GM18909 (cell line): ENCODE data around the gene ATP7A.
"Not testable (repeated sequence)": the region's sequence is repeated elsewhere in the genome, so short reads cannot be mapped to it uniquely, and the experiment has no call there.

ENCODE experiments used
- ATAC-seq: cut with Tn5 transposase; IDR thresholded peaks from one replicate; pipeline ENCODE4 v1.9.1; 2021; ENCODE audit warnings: mild to moderate bottlenecking; ENCODE audit not compliant: unreplicated experiment, poor library complexity

Gene ATP7A

DNA sequence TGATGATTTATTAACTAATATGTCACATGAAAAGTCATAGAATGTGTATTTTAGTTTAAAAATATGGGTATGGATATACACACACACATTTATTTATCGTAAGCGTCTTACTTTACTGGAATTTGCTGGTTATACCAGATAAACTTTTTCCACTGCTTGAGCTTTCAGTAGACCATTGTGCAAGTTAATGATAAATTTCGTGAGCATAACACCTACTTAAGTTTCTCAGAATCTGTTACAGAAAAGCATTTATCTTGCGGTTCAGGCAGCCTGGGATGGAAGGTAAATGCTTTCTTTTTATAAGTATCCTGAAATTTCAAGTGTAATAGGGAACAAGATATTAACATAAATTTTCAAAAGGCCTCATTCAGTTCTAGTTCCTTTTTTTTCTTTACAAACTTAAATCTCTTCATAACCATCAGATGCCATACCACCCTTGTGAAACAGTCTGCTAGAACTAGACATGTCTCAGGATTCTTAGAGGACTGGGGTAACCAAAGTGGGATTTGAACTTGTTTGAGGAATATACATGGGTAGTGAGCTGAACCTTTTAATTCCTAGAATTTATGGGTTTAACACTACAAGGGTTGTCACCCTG lies 27.7 kb downstream of the ATP7A start:
- no peak for ATAC-seq

DNA sequence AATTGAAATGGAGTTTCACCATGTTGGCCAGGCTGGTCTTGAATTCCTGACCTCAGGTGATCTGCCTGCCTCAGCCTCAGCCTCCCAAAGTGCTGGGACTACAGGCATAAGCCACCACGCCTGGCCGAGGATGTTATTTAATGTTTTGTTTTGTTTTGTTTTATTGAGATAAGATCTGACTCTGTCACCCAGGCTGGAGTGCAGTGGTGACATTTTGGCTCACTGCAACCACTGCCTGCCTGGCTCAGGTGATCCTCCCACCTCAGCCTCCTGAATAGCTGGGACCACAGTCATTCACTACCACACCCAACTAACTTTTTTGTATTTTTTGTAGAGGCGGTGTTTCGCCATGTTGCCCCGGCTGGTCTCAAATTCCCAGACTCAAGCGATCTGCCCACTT lies 34.5 kb downstream of the ATP7A start:
- not testable (repeated sequence) for ATAC-seq

DNA sequence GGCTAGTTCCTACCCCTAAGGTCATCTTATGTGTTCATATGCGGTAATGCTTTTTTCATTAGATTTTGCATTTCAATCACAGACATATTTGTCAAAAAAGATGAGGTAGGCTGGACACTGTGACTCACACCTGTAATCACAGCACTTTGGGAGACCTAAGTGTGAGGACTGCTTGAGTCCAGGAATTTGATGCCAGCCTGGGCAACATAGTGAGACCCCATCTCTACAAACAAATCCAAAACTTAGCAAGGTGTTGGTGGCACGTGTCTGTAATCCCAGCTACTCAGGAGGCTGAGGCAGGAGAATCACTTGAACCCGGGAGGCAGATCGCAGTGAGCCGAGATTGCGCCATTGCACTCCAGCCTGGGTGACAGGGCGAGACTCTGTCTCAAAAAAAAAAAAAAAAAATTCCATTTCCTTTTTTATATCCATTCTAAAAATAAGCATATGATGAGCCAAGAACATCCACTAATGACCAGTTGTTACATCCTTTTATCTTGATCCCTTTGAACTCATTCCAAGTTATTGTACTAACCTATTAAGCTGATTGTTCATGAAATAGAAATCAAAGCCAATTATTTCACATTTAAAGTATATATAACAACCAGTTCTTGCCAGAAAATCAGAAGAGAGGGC lies 35.5 kb downstream of the ATP7A start:
- ATAC-seq: no peak

DNA sequence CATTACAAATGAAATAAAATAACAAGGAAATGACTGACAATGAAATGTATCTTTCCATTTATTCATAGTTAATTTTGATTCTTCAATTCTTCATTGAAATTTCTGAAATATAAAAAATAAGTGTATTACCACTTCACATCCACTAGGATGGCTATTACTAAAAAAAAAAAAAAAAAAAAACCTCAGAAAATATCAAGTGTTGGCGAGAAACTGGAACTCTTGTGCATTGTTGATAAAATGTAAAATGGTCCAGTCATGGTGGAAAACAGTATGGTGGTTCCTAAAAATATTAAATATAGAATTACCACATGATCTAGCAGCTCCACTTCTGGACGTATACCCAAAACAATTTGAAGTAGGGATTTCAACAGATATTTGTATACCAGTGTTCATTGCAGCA lies 36.1 kb downstream of the ATP7A start:
- no peak for ATAC-seq

DNA sequence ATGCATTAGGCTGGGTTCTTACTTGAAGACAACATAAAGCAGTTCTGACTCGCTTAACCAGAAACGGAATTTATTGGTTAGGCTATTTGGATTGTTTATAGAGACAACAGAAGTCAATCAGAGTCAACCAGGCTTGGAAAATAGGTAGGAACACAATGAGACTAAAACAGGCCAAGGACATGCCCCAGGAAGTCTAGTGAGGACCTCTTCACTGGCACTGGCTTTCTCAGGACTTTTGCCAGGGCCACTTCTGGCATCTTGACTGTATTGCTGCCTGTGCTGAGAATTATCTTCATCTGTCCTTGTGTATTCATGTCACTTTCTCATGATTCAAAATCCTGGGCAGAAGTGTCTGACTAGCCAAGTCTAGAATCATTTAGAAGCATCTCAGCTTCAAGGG lies 39.3 kb downstream of the ATP7A start:
- no peak for ATAC-seq

DNA sequence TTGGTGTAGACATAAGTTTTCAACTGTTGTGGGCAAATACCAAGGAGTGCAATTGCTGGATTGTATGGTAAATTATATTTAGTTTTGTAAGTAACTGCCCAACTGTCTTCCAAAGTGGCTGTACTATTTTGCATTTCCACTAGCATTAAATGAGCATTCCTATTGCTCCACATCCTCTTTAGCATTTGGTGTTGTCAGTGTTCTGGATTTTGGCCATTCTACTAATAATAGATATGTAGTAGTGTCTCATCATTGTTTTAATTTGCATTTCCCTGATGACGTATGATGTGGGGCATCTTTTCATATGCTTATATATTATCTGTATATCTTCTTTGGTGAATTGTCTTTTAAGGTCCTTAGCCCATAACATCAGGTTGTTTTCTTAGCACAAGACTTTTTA lies 41.7 kb downstream of the ATP7A start:
- ATAC-seq: no peak

DNA sequence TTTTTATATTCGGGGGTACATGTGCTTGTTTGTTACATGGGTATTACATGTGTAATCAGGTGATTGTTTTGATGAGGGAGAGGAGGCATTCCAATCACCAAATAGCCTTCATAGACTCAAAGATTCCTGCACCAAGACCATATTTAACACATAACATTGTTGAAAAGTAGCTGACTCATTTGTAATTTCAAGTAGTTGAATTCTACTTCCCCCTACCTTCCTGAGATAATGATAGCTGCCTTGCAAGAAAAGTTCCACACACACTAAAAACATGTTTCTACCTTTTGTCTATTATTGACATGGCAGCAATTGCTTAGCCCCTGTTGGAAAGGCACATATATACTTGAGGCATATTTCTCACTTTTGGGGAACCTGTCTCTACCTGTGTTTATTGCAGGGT lies 42.8 kb downstream of the ATP7A start:
- no peak for ATAC-seq

DNA sequence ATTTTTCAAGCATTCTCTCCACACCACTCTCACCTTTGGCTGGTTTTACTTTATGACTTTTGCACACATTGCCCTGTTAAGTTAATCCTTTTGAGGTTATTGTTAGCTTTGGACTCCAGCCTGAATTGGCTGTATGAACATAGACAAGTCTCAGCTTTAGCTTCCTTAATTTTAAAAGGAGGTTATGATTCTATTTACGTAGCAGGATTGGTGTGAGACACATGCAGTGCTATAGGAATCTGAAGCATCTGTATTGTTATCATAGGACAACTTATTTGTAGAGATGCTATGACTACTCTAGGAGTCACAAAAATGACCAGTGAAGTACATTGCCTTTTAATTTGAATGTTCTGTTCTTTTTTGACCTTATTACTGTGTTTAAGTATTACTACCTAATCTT lies 43.2 kb downstream of the ATP7A start:
- ATAC-seq: no peak

DNA sequence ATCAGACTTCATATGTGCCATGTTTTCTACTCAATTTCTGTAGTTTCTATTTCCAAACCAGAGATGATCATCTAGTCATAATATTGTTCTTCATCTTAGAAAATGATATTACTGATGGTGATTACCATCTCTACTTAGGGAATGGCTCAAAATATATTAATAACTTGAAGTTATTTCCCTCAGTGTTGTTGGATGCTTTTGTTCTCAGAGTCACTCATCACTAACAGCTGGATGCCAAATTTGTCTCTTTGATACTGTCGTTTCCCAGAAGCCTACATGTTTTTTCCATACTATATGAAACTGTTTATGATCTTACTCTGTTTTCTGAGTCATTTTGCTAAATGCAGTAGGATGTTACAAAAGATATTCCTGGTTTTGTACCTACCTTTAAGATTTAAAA lies 50.1 kb downstream of the ATP7A start:
- ATAC-seq: no peak

DNA sequence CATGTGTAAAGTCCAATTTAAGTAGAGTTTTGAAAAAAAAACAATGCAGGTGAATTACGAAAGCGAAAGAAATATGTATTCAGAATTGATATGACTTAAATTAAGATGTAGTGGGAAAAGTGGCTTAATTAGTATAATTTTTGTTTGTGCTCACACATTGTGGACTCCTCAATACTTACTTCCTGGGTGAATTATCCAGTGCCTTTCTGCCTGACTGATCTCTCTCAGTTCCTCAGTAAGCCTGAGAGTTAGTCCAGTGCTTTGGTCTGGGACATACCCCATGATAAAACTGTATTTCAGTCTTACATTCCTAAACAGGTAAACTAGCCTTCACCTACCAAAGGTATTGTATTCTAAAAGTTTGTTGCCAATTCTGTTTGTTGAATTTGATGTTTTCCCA lies 50.6 kb downstream of the ATP7A start:
- ATAC-seq: no peak

DNA sequence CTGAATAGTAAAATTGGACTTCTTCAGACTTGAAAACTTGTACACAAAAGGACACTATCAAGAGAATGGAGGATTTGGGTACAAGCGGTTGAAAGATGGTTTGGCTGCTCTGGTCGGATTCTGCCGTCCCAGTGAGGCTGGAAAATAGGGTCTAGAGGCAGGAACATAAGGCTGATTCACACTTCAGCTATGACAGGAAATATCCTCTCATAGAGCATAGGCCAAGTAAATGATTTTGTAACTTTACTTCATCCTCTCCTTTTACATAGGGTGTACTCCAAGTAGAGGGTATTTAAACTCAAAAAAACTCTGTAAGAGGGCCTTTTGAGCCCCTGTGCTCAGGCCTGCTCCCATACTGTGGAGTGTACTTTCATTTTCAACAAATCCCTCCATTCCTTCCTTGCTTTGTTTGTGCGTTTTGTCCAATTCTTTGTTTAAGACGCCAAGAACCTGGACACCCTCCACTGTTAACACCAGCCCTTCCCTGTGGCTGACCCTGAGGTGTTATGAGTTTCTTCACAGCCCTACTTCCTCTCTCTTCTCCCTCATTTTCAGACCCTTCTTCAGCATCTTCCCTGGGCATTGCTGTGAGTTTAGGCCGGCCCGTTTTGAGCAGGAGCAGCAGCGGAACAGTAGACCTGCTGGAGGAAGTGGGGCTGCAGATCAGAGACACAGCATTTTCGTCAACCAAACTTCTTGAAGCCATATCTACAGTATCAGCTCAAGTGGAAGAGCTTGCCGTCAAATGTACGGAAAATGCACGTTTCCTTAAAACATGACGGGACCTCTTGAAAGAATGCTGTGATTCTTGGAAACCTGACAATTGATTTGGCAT lies 51.8 kb downstream of the ATP7A start:
- no peak for ATAC-seq

DNA sequence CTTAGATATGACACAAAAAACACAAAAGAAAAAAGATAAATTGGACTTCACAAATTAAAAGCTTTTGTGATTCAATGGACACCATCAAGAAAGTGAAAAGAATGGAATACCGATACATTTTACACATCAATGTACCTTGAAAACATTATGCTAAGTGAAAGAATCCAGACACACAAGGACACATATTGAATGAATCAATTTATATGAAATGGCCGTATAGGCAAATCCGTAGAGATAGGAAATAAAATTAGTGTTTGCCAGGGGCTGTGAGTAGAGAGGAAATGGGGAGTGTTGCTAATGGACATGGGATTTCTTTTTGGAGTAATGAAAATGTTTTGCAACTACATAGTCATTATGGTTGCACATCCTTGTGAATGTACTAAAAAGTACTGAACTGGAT lies 55.9 kb downstream of the ATP7A start:
- ATAC-seq: no peak

DNA sequence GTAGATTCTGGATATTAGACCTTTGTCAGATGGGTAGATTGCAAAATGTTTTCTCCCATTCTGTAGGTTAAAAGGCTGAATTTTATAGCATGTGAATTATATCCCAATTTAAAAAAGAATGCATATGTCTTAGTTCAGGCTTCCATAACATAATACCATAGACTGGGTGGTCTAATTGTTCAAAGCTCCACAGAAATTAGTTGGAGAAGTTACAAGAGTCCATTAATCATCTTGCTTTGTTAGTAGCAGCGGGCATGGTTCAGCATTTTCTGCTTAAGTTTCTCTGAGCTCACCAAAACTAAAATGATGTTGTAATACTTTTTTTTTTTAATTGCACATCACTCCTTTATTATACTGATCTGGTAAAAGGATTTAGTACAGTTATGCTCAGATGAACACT lies 57.1 kb downstream of the ATP7A start:
- no peak for ATAC-seq

DNA sequence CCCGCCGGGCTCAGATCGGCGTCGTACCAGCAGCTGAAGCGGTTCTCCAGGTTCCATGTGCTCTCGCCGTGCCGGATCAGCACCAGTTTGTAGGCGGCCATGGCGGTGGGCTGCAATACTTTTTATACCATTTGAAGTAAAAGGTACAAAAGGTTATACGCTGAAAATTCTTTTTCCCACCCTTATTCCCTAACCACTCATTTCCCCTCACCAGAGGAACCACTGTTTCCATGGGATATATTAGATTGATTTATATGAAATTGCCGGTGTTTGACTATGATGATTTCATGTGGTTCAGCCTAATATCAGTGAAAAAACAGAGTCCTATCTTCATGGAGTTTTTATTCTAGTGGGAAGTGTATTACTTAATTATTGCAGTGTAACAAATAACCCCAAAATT lies 59.0 kb downstream of the ATP7A start, which contains the start of gene PGAM4:
TSS of gene PGAM4 (minus strand) at position 101 of the 400 bp plus-strand sequence. CDS start at position 101, 0 bp downstream.
- no peak for ATAC-seq

DNA sequence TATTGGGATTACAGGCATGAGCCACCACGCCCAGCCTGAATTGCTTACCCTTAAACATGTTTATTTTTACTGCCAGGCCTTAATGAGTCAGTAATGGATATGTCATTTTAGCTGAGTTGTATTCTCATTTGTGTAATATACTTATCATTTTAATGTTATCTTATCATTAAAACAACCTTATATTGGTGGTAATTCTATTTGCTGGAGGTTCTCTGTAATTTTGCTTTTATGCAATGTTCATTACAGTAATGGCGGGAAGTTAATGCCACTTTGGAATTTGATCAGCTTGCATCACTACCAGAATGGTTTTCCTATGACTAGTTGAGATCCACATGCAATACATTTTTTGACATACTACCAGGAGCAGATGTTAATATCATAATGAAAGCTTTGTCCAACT lies 65.3 kb downstream of the ATP7A start:
- ATAC-seq: no peak

DNA sequence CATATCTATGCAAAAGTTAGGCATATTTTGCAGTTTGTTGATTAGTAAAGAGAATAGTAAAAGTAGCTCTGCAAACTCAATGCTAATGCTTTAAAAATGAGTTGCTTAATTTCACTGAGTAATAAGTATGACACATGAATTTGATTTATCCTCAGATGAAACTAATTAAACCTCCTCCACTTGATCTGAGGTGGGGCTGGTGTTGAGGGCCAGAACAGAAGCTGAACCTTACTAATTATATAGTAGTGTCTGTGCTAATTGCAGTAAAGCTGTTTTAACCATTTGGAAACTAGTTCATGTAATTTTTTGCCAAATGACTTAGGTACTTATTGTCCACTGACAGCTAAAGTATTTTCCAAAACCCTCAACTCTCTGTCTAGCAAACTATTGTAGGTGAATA lies 66.6 kb downstream of the ATP7A start:
- ATAC-seq: no peak

DNA sequence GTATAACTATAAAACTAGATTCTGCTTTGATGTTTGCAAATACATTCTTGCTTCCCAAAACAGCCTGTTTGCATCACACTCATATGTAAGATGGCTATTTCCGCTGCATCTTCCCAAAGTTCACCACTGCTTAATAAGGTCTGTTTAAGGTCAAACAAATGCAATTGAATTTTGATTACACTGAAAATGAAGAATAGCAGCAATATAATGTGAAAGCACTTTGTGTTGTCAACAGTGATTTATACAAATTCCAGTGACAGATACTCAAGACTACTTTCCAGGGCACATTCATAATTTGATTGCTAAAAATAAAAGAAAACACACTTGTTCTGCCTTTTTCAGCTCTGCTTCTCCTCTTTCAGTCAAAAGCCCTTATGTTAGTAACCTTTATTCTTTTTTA lies 67.0 kb downstream of the ATP7A start:
- no peak for ATAC-seq

DNA sequence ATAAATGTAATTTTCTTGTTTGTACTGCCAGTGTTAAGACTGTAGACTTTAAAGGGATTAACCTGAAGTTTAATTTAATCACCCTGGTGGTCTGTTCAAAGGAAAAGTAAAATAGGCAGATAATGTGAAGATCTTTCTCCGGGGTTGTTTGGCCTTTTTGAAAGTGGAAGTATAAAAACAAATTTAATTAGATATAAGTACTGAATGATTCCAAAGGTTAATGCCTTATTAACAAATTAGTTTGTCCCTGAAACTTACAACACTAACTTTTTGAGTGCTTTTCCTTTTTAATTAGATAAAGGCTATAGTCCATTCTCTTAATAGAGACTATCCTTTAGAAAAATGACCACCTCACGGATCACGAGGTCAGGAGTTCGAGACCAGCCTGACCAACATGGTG lies 69.4 kb downstream of the ATP7A start:
- no peak for ATAC-seq

DNA sequence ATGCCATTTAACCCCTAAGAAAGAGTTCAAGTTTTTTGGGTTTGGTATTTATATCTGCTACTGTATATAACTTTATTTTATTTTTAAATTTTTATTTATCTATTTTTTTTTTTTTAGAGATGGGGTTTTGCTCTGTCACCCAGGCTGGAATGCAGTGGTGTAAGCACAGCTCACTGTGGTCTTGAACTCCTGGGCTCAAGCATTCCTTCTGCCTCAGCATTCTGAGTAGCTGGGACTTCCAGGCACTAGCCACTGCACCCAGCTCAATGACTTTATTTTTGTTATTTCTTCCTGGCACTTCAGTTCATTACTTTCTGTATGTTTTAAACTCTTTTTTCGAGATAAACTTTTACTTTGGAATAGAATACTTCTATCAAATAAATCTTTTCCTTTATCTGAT lies 101.4 kb downstream of the ATP7A start:
- ATAC-seq: no peak

DNA sequence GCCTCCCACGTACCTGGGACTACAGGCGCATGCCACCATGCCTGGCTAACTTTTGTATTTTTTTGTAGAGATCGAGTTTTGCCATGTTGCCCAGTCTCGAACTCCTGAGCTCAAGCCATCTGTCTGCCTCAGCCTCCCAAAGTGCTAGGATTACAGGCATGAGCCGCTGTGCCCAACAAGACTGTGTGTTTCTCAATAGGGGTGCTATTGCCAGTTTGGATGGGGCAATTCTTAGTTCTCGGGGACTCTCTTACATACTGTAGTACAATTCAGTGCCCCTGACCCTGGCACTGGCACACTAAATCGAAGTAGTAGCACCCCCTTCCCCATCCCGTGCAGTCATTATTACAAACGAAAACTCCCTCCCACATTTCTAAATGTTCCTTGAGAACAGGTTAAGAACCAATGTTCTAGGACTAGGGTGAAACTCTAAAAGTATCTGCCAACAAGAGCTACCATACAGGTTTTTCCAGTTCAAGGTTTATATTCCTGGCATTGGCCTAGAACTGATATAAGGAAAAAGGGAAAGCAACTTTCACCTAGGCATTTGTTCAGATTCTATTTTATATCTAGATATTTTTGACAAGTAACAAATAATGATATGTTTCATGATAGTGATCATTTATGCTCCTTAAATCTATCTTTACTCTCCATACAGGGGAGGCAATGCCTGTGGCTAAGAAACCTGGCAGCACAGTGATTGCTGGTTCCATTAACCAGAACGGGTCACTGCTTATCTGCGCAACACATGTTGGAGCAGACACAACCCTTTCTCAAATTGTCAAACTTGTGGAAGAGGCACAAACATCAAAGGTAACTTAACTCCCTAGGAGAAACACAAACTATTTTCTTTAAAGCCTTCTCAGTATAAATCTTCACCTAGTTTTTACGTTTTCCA lies 109.3 kb downstream of the ATP7A start:
- no peak for ATAC-seq
